ENCODE measurements around the gene SLC26A6. TPM values are rescaled to one million over a fixed set of nuclear protein-coding genes. Genes with fewer than 3 reads are reported as not detected.
A peak's percentile ranks its signal among the peaks of the same experiment; 100 is the strongest.

The SLC26A6 gene
- total RNA-seq, 4 donors from 2014 or later: 143 to 249 (median 194) TPM

GRCh38 chr3:48596157-48596556 is 39.1 kb downstream of the SLC26A6 start:
- Histone ChIP-seq H3K4me3 (no peak overlapping the region), H3K27me3 (no peaks in the 10 kb centered on the region), H3K27ac (peak overlapping the region in 2 of 4 donors; percentile 33 to 87), H3K9me3 (no peaks in the 10 kb centered on the region), H3K4me1 (peaks cover 0 to 30% (median 3%) of the 10 kb centered on the region in 4 donors), H3K36me3 (peaks cover 0 to 25% (median 0%) of the 10 kb centered on the region in 3 donors)
- TF ChIP-seq POLR2A (IDR thresholded peaks at IDR 0.05): no peak
- no peak for TF ChIP-seq CTCF (IDR thresholded peaks at IDR 0.05)
- no peak for DNase-seq

GRCh38 chr3:48595526-48596121 is 39.6 kb downstream of the SLC26A6 start:
- no peak for TF ChIP-seq POLR2A (IDR thresholded peaks at IDR 0.05)
- TF ChIP-seq CTCF (IDR thresholded peaks at IDR 0.05): no peak
- Histone ChIP-seq H3K9me3 (no peaks in the 10 kb centered on the region), H3K36me3 (peaks cover 0 to 20% (median 0%) of the 10 kb centered on the region in 3 donors), H3K4me1 (peaks cover 0 to 30% (median 3%) of the 10 kb centered on the region in 4 donors), H3K27ac (peak overlapping the region in 3 of 4 donors; percentile 33 to 87 (median 38)), H3K27me3 (no peaks in the 10 kb centered on the region), H3K4me3 (peak overlapping the region in 1 of 4 donors; percentile 49)
- DNase-seq: peak in 2 of 3 donors; percentile 60 to 63

- peak within 1 kb of the TSS; percentile 22 to 49 (median 34) for H3K4me3 ChIP-seq
- no peaks in the 10 kb centered on the region for H3K27me3 ChIP-seq
- H3K27ac ChIP-seq: peak within 1 kb of the TSS in 3 of 4 donors; percentile 33 to 87 (median 38)
- no peak for DNase-seq
- H3K9me3 ChIP-seq: no peaks in the 10 kb centered on the region
- no peak for TF ChIP-seq CTCF (IDR thresholded peaks at IDR 0.05)
- peaks cover 0 to 15% (median 0%) of the 10 kb centered on the region in 3 donors for H3K36me3 ChIP-seq
- H3K4me1 ChIP-seq: peaks cover 0 to 30% (median 3%) of the 10 kb centered on the region in 4 donors
These were observed 40.2 kb downstream of the SLC26A6 start, which contains the start of gene COL7A1 for GRCh38 chr3:48595075-48595525. TSS of gene COL7A1 (minus strand) at chr3:48595329. CDS start at chr3:48595159, 170 bp downstream.

GRCh38 chr3:48594417-48595049 is 40.7 kb downstream of the SLC26A6 start:
- peak overlapping the region; percentile 22 to 49 (median 34) for H3K4me3 ChIP-seq
- TF ChIP-seq CTCF (IDR thresholded peaks at IDR 0.05): no peak
- no peak for TF ChIP-seq POLR2A (IDR thresholded peaks at IDR 0.05)
- no peak for DNase-seq
- peaks cover 0 to 26% (median 3%) of the 10 kb centered on the region in 4 donors for H3K4me1 ChIP-seq
- H3K36me3 ChIP-seq: peaks cover 0 to 9% (median 0%) of the 10 kb centered on the region in 3 donors
- no peaks in the 10 kb centered on the region for H3K27me3 ChIP-seq
- H3K9me3 ChIP-seq: no peaks in the 10 kb centered on the region
- peak overlapping the region in 2 of 4 donors; percentile 33 to 87 for H3K27ac ChIP-seq

GRCh38 chr3:48593337-48593736 is 41.9 kb downstream of the SLC26A6 start:
- H3K27ac ChIP-seq: no peak overlapping the region
- peaks cover 0 to 20% (median 3%) of the 10 kb centered on the region in 4 donors for H3K4me1 ChIP-seq
- H3K36me3 ChIP-seq: no peaks in the 10 kb centered on the region

More at GRCh38 chr3:48593337-48593736, 41.9 kb downstream of the SLC26A6 start:
- TF ChIP-seq CTCF (IDR thresholded peaks at IDR 0.05): no peak
- TF ChIP-seq POLR2A (IDR thresholded peaks at IDR 0.05): no peak
- H3K4me3 ChIP-seq: no peak overlapping the region
- no peaks in the 10 kb centered on the region for H3K27me3 ChIP-seq
- H3K9me3 ChIP-seq: no peaks in the 10 kb centered on the region
- DNase-seq: no peak

Data from Peyer's patch (tissue), 4 donors.